ENCODE measurements around the gene CPE.

Gene CPE

GRCh38 chr4:165364452-165365080, 14.2 kb upstream of the CPE start:
- no peak for DNase-seq (ENCODE audit: low read depth in 2 of 2)

- DNase-seq (ENCODE audit: low read depth in 2 of 2): no peak
These were observed 11.8 kb upstream of the CPE start for GRCh38 chr4:165367040-165367439.

- DNase-seq (ENCODE audit: low read depth in 2 of 2): no peak
These were observed 10.7 kb upstream of the CPE start for GRCh38 chr4:165368114-165368513.

- no peak for DNase-seq (ENCODE audit: low read depth in 2 of 2)
These were observed 10.2 kb upstream of the CPE start for GRCh38 chr4:165368567-165368966.

- no peak for DNase-seq (ENCODE audit: low read depth in 2 of 2)
These were observed 9.3 kb upstream of the CPE start for GRCh38 chr4:165369522-165369921.

- no peak for DNase-seq (ENCODE audit: low read depth in 2 of 2)
These were observed 8.3 kb upstream of the CPE start for GRCh38 chr4:165370530-165370929.

- DNase-seq (ENCODE audit: low read depth in 2 of 2): no peak
These were observed 3.3 kb upstream of the CPE start for GRCh38 chr4:165375465-165375864.

GRCh38 chr4:165378398-165378744, 437 bp upstream of the CPE start:
- DNase-seq (ENCODE audit: low read depth in 2 of 2): no peak

- DNase-seq (ENCODE audit: low read depth in 2 of 2): no peak
These were observed 863 bp downstream of the CPE start for GRCh38 chr4:165379678-165380064.

GRCh38 chr4:165380805-165381204, 2.0 kb downstream of the CPE start:
- DNase-seq (ENCODE audit: low read depth in 2 of 2): no peak

GRCh38 chr4:165381821-165382373, 3.1 kb downstream of the CPE start:
- no peak for DNase-seq (ENCODE audit: low read depth in 2 of 2)

GRCh38 chr4:165382640-165383039, 3.8 kb downstream of the CPE start:
- no peak for DNase-seq (ENCODE audit: low read depth in 2 of 2)

- no peak for DNase-seq (ENCODE audit: low read depth in 2 of 2)
These were observed 4.8 kb downstream of the CPE start for GRCh38 chr4:165383591-165384073.

- DNase-seq (ENCODE audit: low read depth in 2 of 2): no peak
These were observed 5.4 kb downstream of the CPE start for GRCh38 chr4:165384186-165384585.

- DNase-seq (ENCODE audit: low read depth in 2 of 2): no peak
These were observed 5.8 kb downstream of the CPE start for GRCh38 chr4:165384598-165384997.

GRCh38 chr4:165385126-165385525, 6.3 kb downstream of the CPE start:
- no peak for DNase-seq (ENCODE audit: low read depth in 2 of 2)

- DNase-seq (ENCODE audit: low read depth in 2 of 2): no peak
These were observed 7.5 kb downstream of the CPE start for GRCh38 chr4:165386328-165386727.

GRCh38 chr4:165388756-165389155, 9.9 kb downstream of the CPE start:
- no peak for DNase-seq (ENCODE audit: low read depth in 2 of 2)

- no peak for DNase-seq (ENCODE audit: low read depth in 2 of 2)
These were observed 14.2 kb downstream of the CPE start for GRCh38 chr4:165393051-165393450.

- DNase-seq (ENCODE audit: low read depth in 2 of 2): no peak
These were observed 14.9 kb downstream of the CPE start for GRCh38 chr4:165393704-165394103.

GRCh38 chr4:165394275-165394674, 15.5 kb downstream of the CPE start:
- no peak for DNase-seq (ENCODE audit: low read depth in 2 of 2)

GRCh38 chr4:165398570-165398969, 19.8 kb downstream of the CPE start:
- no peak for DNase-seq (ENCODE audit: low read depth in 2 of 2)

- no peak for DNase-seq (ENCODE audit: low read depth in 2 of 2)
These were observed 23.6 kb downstream of the CPE start for GRCh38 chr4:165402375-165402774.

GRCh38 chr4:165403048-165403447, 24.2 kb downstream of the CPE start:
- DNase-seq (ENCODE audit: low read depth in 2 of 2): no peak
